ENCODE measurements around the gene RPS29.

Gene RPS29

GRCh38 chr14:49612671-49613070 is 26.5 kb upstream of the RPS29 start:
- H3K4me3 ChIP-seq (ENCODE audit: severe bottlenecking) = no peak overlapping the region
- H3K36me3 ChIP-seq (ENCODE audit: low read depth) = peaks cover 59% of the 10 kb centered on the region
- no peak for TF ChIP-seq CTCF (IDR thresholded peaks at IDR 0.05; ENCODE audit: poor library complexity, severe bottlenecking)
- ATAC-seq (ENCODE audit: low read depth) (no peak), DNase-seq (ENCODE audit: low spot score) (no peak)
- no peaks in the 10 kb centered on the region for H3K9me3 ChIP-seq (ENCODE audit: severe bottlenecking)
- no peaks in the 10 kb centered on the region for H3K27me3 ChIP-seq (ENCODE audit: insufficient read depth, poor library complexity, severe bottlenecking)
- H3K27ac ChIP-seq (ENCODE audit: poor library complexity, severe bottlenecking) = no peak overlapping the region
- H3K4me1 ChIP-seq (ENCODE audit: insufficient read depth, poor library complexity, severe bottlenecking) = peaks cover 8% of the 10 kb centered on the region

DNA sequence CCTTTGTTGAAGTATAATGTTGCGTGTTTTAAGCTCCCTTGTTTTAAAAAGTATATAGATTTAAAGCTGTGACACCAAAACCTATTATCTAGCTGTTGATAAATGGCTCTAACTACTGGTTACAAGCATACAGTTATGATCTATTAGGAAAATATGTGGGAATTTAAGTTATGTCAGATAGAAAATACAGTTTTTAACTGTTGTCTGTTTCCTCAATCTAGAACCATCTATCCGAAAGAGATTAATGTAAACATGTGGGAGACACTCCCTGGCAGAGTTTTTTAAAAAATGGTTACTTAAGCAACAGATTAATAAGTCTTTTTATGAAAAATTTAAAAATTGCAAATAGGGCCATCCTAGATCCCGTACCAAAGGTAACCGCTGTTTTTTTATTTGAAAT is 26.1 kb upstream of the RPS29 start:
- Histone ChIP-seq H3K27me3 (ENCODE audit: insufficient read depth, poor library complexity, severe bottlenecking) (no peaks in the 10 kb centered on the region), H3K4me1 (ENCODE audit: insufficient read depth, poor library complexity, severe bottlenecking) (peaks cover 4% of the 10 kb centered on the region), H3K36me3 (ENCODE audit: low read depth) (peaks cover 59% of the 10 kb centered on the region), H3K4me3 (ENCODE audit: severe bottlenecking) (no peak overlapping the region), H3K27ac (ENCODE audit: poor library complexity, severe bottlenecking) (no peak overlapping the region), H3K9me3 (ENCODE audit: severe bottlenecking) (no peaks in the 10 kb centered on the region)
- TF ChIP-seq CTCF (IDR thresholded peaks at IDR 0.05; ENCODE audit: poor library complexity, severe bottlenecking) = no peak
- DNase-seq (ENCODE audit: low spot score) (no peak), ATAC-seq (ENCODE audit: low read depth) (no peak)

GRCh38 chr14:49607583-49607982 is 21.4 kb upstream of the RPS29 start:
- TF ChIP-seq CTCF (IDR thresholded peaks at IDR 0.05; ENCODE audit: poor library complexity, severe bottlenecking) = no peak
- Histone ChIP-seq H3K27ac (ENCODE audit: poor library complexity, severe bottlenecking) (no peak overlapping the region), H3K36me3 (ENCODE audit: low read depth) (peaks cover 68% of the 10 kb centered on the region), H3K4me1 (ENCODE audit: insufficient read depth, poor library complexity, severe bottlenecking) (no peaks in the 10 kb centered on the region), H3K9me3 (ENCODE audit: severe bottlenecking) (no peaks in the 10 kb centered on the region), H3K27me3 (ENCODE audit: insufficient read depth, poor library complexity, severe bottlenecking) (no peaks in the 10 kb centered on the region), H3K4me3 (ENCODE audit: severe bottlenecking) (no peak overlapping the region)
- DNase-seq (ENCODE audit: low spot score) = no peak
- no peak for ATAC-seq (ENCODE audit: low read depth)

- Histone ChIP-seq H3K27me3 (ENCODE audit: insufficient read depth, poor library complexity, severe bottlenecking) (no peaks in the 10 kb centered on the region), H3K4me3 (ENCODE audit: severe bottlenecking) (peak within 1 kb of the TSS; percentile 93), H3K36me3 (ENCODE audit: low read depth) (peaks cover 24% of the 10 kb centered on the region), H3K9me3 (ENCODE audit: severe bottlenecking) (no peaks in the 10 kb centered on the region), H3K27ac (ENCODE audit: poor library complexity, severe bottlenecking) (peak within 1 kb of the TSS; percentile 82), H3K4me1 (ENCODE audit: insufficient read depth, poor library complexity, severe bottlenecking) (peaks cover 22% of the 10 kb centered on the region)
- ATAC-seq (ENCODE audit: low read depth) = peak; percentile 81
- peak; percentile 93 for DNase-seq (ENCODE audit: low spot score)
- no peak for TF ChIP-seq CTCF (IDR thresholded peaks at IDR 0.05; ENCODE audit: poor library complexity, severe bottlenecking)
These were observed 12.5 kb upstream of the RPS29 start, which contains the start of gene LRR1 for GRCh38 chr14:49598485-49599300. TSS of gene LRR1 (plus strand) at chr14:49598940. CDS start at chr14:49599021, 81 bp downstream.

DNA sequence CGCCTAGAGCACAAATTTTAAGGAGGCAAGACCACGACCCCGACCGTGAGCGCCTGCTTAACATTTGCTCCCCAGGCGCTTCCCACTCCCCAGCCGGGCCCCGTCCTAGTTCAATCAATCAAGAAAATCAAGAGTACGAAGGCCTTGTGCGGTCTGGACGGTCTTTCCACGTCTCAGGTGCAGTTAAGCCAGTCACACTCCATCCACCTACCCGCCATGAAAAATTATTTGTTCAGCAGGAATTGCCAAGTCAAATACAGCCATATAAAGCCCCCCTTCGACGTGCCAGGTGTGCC is 12.0 kb upstream of the RPS29 start:
- Histone ChIP-seq H3K27ac (ENCODE audit: poor library complexity, severe bottlenecking) (peak overlapping the region; percentile 82), H3K9me3 (ENCODE audit: severe bottlenecking) (no peaks in the 10 kb centered on the region), H3K4me1 (ENCODE audit: insufficient read depth, poor library complexity, severe bottlenecking) (peaks cover 22% of the 10 kb centered on the region), H3K4me3 (ENCODE audit: severe bottlenecking) (peak overlapping the region; percentile 93), H3K36me3 (ENCODE audit: low read depth) (peaks cover 22% of the 10 kb centered on the region), H3K27me3 (ENCODE audit: insufficient read depth, poor library complexity, severe bottlenecking) (no peaks in the 10 kb centered on the region)
- TF ChIP-seq CTCF (IDR thresholded peaks at IDR 0.05; ENCODE audit: poor library complexity, severe bottlenecking) = no peak
- DNase-seq (ENCODE audit: low spot score) (no peak), ATAC-seq (ENCODE audit: low read depth) (peak; percentile 5; the same call in 2 of the 3 replicates)
